Peyer's patch (tissue), 4 donors: Measurements from ENCODE around the gene DVL1.

Experiments
- POLR2A ChIP-seq, 2 donors: fragments of 450-650 bp; IDR thresholded peaks; one replicate each; pipeline ENCODE4 v1.5.1; 2017; ENCODE audit warnings: antibody characterized with exemption in 2 of 2, mild to moderate bottlenecking in 2 of 2, moderate library complexity in 2 of 2
- TF ChIP-seq, protein P1 (sequence below), 6 experiments: fragments of 450-650 bp in 4 of 6; fragments of 200-600 bp in 2 of 6; sonication (generic) in 1 of 6; IDR thresholded peaks; one replicate each; pipeline ENCODE4 v1.5.1; 2017 to 2019; ENCODE audit warnings: antibody characterized with exemption in 6 of 6, mild to moderate bottlenecking in 3 of 6, moderate library complexity in 1 of 6

DNA sequence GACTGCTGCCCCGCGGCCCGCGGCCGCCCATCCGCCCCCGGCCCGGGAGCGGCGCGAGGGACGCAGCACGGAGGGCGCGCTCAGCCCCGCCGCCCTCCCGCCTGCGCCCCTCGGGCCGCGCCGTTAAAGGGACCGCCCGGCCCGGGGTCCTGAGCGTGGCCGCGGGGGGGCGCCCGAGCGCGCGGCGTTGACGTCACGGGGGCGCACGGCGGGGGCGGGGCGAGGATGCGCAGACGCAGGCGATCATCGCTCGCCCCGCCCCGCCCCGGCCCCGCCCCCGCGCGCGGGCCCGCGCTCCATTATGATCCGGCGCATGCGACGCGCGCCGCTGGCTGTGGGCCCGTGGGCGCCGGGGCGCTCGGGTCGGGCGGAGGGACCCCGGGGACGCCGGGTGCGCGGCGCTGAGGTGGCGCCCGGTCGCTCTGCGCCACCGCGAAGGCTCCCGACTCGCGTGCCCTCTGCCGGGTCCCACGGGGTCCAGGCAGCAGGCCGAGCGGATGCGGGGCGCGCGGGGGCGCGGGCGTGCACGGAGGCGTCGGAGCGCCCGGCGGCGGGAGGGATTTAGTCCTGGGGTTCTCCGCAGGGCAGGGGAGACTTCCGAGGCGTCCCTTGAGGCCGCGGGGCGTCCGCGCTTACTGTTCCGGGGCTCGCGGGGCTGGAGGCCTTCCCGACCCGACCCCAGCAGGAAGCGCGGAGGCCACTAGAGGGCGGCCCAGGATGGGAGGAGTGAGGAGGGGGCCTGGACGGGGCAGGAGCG lies at the start of gene DVL1:
- TF ChIP-seq POLR2A (IDR thresholded peaks at IDR 0.05): peak in 1 of 2 donors; percentile 63
- TF ChIP-seq, protein P1, sequence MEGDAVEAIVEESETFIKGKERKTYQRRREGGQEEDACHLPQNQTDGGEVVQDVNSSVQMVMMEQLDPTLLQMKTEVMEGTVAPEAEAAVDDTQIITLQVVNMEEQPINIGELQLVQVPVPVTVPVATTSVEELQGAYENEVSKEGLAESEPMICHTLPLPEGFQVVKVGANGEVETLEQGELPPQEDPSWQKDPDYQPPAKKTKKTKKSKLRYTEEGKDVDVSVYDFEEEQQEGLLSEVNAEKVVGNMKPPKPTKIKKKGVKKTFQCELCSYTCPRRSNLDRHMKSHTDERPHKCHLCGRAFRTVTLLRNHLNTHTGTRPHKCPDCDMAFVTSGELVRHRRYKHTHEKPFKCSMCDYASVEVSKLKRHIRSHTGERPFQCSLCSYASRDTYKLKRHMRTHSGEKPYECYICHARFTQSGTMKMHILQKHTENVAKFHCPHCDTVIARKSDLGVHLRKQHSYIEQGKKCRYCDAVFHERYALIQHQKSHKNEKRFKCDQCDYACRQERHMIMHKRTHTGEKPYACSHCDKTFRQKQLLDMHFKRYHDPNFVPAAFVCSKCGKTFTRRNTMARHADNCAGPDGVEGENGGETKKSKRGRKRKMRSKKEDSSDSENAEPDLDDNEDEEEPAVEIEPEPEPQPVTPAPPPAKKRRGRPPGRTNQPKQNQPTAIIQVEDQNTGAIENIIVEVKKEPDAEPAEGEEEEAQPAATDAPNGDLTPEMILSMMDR (IDR thresholded peaks at IDR 0.05): peak; percentile 30 to 66 (median 52)
